ENCODE data around the gene PSMD11.
A peak's percentile ranks its signal among the peaks of the same experiment; 100 is the strongest.
"Not testable (repeated sequence)": the region's sequence is repeated elsewhere in the genome, so short reads cannot be mapped to it uniquely, and the experiment has no call there.

The PSMD11 gene

GRCh38 chr17:32519228-32520103, 75.2 kb downstream of the PSMD11 start:
- no peaks in the 10 kb centered on the region for H3K9me3 ChIP-seq (ENCODE audit: insufficient read depth, low read length)
- TF ChIP-seq SUZ12 (IDR thresholded peaks at IDR 0.05; ENCODE audit: extremely low read depth, insufficient read depth, insufficient read length): no peak
- TF ChIP-seq YY1 (IDR thresholded peaks at IDR 0.05; ENCODE audit: insufficient read depth, insufficient read length): no peak
- TF ChIP-seq ZNF274 (IDR thresholded peaks at IDR 0.05; ENCODE audit: low read depth, low read length): no peak
- no peaks in the 10 kb centered on the region for H3K36me3 ChIP-seq (ENCODE audit: insufficient read depth, insufficient read length, low read length)
- H3K4me1 ChIP-seq (ENCODE audit: insufficient read depth, insufficient read length): peaks cover 12% of the 10 kb centered on the region
- H3K27me3 ChIP-seq (ENCODE audit: insufficient read depth, insufficient read length): peaks cover 22% of the 10 kb centered on the region
- peak overlapping the region; percentile 79 for H3K9ac ChIP-seq (ENCODE audit: insufficient read length, low read depth)
- DNase-seq (ENCODE audit: low read depth, low spot score): peak; percentile 81
- H3K4me3 ChIP-seq (ENCODE audit: insufficient read length, low read depth): peak overlapping the region; percentile 40

DNA sequence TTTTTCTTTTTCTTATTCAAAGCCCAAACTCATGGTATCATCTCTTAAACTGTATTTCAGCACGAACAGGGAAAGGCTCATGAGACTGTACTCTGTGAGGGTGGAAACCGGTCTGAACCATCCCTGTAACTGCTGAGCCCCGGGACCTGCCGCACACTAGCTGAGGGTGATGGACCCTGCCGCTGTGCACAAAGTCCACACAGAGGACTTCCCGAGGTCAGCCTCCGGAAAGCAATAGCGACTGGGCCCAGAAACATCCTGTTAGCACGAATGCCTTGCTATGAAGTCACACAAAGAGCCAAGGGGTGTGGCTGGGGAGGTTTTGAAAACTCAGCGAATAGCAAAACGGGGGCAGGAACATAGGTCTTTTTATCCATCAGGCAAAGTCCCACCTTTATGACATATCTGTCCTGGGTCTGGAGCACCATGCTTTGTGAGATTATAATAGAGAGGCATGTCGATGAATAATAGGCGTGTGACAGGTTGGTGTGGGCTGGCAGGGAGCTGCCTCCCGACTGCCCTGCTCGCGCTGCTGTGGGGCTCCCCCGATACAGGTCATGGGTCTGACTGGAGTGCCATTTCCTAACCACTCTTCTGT, 75.9 kb downstream of the PSMD11 start:
- no peak overlapping the region for H3K4me3 ChIP-seq (ENCODE audit: insufficient read length, low read depth)
- no peaks in the 10 kb centered on the region for H3K9me3 ChIP-seq (ENCODE audit: insufficient read depth, low read length)
- TF ChIP-seq SUZ12 (IDR thresholded peaks at IDR 0.05; ENCODE audit: extremely low read depth, insufficient read depth, insufficient read length) (no peak), YY1 (IDR thresholded peaks at IDR 0.05; ENCODE audit: insufficient read depth, insufficient read length) (no peak)
- H3K36me3 ChIP-seq (ENCODE audit: insufficient read depth, insufficient read length, low read length): no peaks in the 10 kb centered on the region
- H3K4me1 ChIP-seq (ENCODE audit: insufficient read depth, insufficient read length): peaks cover 11% of the 10 kb centered on the region
- peak overlapping the region; percentile 77 for H3K9ac ChIP-seq (ENCODE audit: insufficient read length, low read depth)
- peaks cover 22% of the 10 kb centered on the region for H3K27me3 ChIP-seq (ENCODE audit: insufficient read depth, insufficient read length)
- no peak for DNase-seq (ENCODE audit: low read depth, low spot score)

- no peak for DNase-seq (ENCODE audit: low read depth, low spot score)
- Histone ChIP-seq H3K4me1 (ENCODE audit: insufficient read depth, insufficient read length) (peaks cover 11% of the 10 kb centered on the region), H3K27me3 (ENCODE audit: insufficient read depth, insufficient read length) (peaks cover 22% of the 10 kb centered on the region), H3K4me3 (ENCODE audit: insufficient read length, low read depth) (no peak overlapping the region), H3K9ac (ENCODE audit: insufficient read length, low read depth) (no peak overlapping the region), H3K36me3 (ENCODE audit: insufficient read depth, insufficient read length, low read length) (no peaks in the 10 kb centered on the region), H3K9me3 (ENCODE audit: insufficient read depth, low read length) (no peaks in the 10 kb centered on the region)
- TF ChIP-seq YY1 (IDR thresholded peaks at IDR 0.05; ENCODE audit: insufficient read depth, insufficient read length): no peak
Observed at GRCh38 chr17:32520737-32521404, 76.6 kb downstream of the PSMD11 start.

DNA sequence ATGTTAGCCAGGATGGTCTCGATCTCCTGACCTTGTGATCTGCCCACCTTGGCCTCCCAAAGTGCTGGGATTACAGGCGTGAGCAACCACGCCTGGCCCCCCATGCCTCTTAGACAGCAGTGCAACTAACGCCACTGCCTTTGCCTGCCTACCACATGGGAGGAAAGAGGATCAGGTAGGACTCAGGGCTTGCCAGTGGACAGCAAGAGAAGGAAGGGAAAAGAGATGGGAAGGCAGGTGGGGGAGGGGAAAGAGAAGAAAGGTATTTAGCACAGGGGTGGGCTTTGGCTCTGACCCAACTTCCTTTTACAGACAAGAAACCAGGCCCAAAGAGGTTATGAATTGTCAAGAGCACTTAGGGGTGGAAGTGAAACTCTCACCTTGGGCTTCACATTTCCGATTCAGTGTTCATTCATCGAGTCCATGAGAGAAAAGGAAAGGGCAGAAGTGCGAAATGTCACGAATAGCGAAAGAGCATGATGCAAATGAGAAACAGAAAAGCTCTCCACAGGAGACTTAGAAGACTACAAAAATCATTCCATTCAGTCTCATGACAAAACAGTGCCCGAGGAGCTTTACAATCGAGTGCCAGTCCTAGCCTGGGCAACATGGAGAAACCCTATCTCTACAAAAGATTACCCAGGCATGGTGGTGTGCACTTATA, 78.8 kb downstream of the PSMD11 start:
- Histone ChIP-seq H3K4me3 (ENCODE audit: insufficient read length, low read depth) (no peak overlapping the region), H3K9ac (ENCODE audit: insufficient read length, low read depth) (no peak overlapping the region), H3K9me3 (ENCODE audit: insufficient read depth, low read length) (no peaks in the 10 kb centered on the region), H3K27me3 (ENCODE audit: insufficient read depth, insufficient read length) (peaks cover 10% of the 10 kb centered on the region), H3K36me3 (ENCODE audit: insufficient read depth, insufficient read length, low read length) (no peaks in the 10 kb centered on the region), H3K4me1 (ENCODE audit: insufficient read depth, insufficient read length) (peaks cover 11% of the 10 kb centered on the region)
- TF ChIP-seq SUZ12 (IDR thresholded peaks at IDR 0.05; ENCODE audit: extremely low read depth, insufficient read depth, insufficient read length) (no peak), YY1 (IDR thresholded peaks at IDR 0.05; ENCODE audit: insufficient read depth, insufficient read length) (no peak), ZNF274 (IDR thresholded peaks at IDR 0.05; ENCODE audit: low read depth, low read length) (no peak)
- DNase-seq (ENCODE audit: low read depth, low spot score): no peak

DNA sequence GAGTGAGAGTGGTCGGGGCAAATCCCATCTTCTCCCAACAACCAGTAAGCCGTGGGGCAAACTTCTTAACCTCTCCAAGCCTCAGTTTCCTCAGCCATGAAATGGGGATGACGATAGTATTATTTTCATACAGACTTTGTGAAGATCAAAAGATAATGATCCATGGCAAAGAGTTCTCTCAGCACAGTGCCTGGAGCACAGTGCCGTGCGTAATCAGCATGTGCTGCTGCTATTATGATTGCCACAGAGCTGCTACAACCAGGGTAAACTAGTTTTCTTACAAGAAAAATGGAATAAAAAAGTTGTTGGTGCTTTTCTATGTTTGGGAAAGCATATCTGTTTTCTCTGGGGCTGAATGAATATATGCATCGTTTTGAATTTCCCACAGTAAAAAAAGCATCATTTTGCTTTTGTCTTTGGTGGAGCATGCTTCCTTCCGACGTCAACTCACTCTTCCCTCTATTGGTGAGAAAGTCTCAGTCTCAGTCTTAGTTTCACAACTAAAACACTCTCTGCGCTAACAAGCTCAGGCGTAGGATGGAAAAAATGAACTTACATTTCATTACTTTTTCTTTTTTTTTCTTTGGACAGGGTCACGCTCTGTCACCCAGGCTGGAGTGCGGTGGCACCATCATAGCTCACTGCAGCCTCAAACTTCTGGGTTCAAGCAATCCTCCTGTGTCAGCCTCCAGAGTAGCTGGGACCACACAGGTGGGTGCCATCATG, 79.7 kb downstream of the PSMD11 start:
- H3K9me3 ChIP-seq (ENCODE audit: insufficient read depth, low read length): no peaks in the 10 kb centered on the region
- no peak for DNase-seq (ENCODE audit: low read depth, low spot score)
- peaks cover 2% of the 10 kb centered on the region for H3K27me3 ChIP-seq (ENCODE audit: insufficient read depth, insufficient read length)
- H3K36me3 ChIP-seq (ENCODE audit: insufficient read depth, insufficient read length, low read length): no peaks in the 10 kb centered on the region
- H3K4me1 ChIP-seq (ENCODE audit: insufficient read depth, insufficient read length): peaks cover 9% of the 10 kb centered on the region
- TF ChIP-seq SUZ12 (IDR thresholded peaks at IDR 0.05; ENCODE audit: extremely low read depth, insufficient read depth, insufficient read length) (no peak), ZNF274 (IDR thresholded peaks at IDR 0.05; ENCODE audit: low read depth, low read length) (no peak), YY1 (IDR thresholded peaks at IDR 0.05; ENCODE audit: insufficient read depth, insufficient read length) (no peak)
- H3K4me3 ChIP-seq (ENCODE audit: insufficient read length, low read depth): no peak overlapping the region
- no peak overlapping the region for H3K9ac ChIP-seq (ENCODE audit: insufficient read length, low read depth)

DNA sequence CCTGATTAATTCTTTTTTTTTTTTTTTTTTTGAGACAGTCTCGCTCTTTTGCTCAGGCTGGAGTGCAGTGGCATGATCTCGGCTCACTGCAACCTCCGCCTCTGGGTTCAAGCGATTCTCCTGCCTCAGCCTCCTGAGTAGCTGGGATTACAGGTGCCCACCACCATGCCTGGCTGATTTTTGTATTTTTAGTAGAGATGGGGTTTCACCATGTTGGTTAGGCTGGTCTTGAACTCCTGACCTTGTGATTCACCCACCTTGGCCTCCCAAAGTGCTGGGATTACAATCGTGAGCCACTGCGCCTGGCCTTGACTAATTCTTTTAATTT, 80.2 kb downstream of the PSMD11 start:
- not testable (repeated sequence) for H3K36me3 ChIP-seq (ENCODE audit: insufficient read depth, insufficient read length, low read length); H3K4me3 ChIP-seq (ENCODE audit: insufficient read length, low read depth)

More for the DNA sequence above, 80.2 kb downstream of the PSMD11 start:
- not testable (repeated sequence) for H3K9ac ChIP-seq (ENCODE audit: insufficient read length, low read depth); H3K4me1 ChIP-seq (ENCODE audit: insufficient read depth, insufficient read length); H3K27me3 ChIP-seq (ENCODE audit: insufficient read depth, insufficient read length); H3K9me3 ChIP-seq (ENCODE audit: insufficient read depth, low read length); DNase-seq (ENCODE audit: low read depth, low spot score)

Measured in NT2/D1 (cell line).